ENCODE data around the gene CERK. TPM values are rescaled to one million over a fixed set of nuclear protein-coding genes. Genes with fewer than 3 reads are reported as not detected.

CERK gene
- total and polyA plus RNA-seq, 2 of the 13 experiments (the other 11 are each of a cell fraction or from before 2014, with no cell fraction given), result 40.3 to 41.9 TPM

GRCh38 chr22:46682011-46682731 is 55.9 kb downstream of the CERK start (continued):
- no peak for TF ChIP-seq HNF1A (IDR thresholded peaks at IDR 0.05; ENCODE audit: low read depth)
- no peak for TF ChIP-seq HNF1A (CRISPR knock-in tag; IDR thresholded peaks at IDR 0.05; ENCODE audit: borderline replicate concordance)
- no peak for TF ChIP-seq AKNA (CRISPR knock-in tag; IDR thresholded peaks at IDR 0.05; ENCODE audit: borderline replicate concordance)
- peak; percentile 52 for TF ChIP-seq AGO2 (optimal IDR thresholded peaks at IDR 0.05; ENCODE audit: low read depth, low read length)
- no peak for TF ChIP-seq GLI4 (CRISPR knock-in tag; IDR thresholded peaks at IDR 0.05; ENCODE audit: borderline replicate concordance)
- TF ChIP-seq MED8 (CRISPR knock-in tag; IDR thresholded peaks at IDR 0.05; ENCODE audit: insufficient replicate concordance), result no peak
- TF ChIP-seq, protein P1, sequence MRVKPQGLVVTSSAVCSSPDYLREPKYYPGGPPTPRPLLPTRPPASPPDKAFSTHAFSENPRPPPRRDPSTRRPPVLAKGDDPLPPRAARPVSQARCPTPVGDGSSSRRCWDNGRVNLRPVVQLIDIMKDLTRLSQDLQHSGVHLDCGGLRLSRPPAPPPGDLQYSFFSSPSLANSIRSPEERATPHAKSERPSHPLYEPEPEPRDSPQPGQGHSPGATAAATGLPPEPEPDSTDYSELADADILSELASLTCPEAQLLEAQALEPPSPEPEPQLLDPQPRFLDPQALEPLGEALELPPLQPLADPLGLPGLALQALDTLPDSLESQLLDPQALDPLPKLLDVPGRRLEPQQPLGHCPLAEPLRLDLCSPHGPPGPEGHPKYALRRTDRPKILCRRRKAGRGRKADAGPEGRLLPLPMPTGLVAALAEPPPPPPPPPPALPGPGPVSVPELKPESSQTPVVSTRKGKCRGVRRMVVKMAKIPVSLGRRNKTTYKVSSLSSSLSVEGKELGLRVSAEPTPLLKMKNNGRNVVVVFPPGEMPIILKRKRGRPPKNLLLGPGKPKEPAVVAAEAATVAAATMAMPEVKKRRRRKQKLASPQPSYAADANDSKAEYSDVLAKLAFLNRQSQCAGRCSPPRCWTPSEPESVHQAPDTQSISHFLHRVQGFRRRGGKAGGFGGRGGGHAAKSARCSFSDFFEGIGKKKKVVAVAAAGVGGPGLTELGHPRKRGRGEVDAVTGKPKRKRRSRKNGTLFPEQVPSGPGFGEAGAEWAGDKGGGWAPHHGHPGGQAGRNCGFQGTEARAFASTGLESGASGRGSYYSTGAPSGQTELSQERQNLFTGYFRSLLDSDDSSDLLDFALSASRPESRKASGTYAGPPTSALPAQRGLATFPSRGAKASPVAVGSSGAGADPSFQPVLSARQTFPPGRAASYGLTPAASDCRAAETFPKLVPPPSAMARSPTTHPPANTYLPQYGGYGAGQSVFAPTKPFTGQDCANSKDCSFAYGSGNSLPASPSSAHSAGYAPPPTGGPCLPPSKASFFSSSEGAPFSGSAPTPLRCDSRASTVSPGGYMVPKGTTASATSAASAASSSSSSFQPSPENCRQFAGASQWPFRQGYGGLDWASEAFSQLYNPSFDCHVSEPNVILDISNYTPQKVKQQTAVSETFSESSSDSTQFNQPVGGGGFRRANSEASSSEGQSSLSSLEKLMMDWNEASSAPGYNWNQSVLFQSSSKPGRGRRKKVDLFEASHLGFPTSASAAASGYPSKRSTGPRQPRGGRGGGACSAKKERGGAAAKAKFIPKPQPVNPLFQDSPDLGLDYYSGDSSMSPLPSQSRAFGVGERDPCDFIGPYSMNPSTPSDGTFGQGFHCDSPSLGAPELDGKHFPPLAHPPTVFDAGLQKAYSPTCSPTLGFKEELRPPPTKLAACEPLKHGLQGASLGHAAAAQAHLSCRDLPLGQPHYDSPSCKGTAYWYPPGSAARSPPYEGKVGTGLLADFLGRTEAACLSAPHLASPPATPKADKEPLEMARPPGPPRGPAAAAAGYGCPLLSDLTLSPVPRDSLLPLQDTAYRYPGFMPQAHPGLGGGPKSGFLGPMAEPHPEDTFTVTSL (CRISPR knock-in tag; IDR thresholded peaks at IDR 0.05; ENCODE audit: borderline replicate concordance), result no peak

Data from HepG2 (cell line).